ENCODE data around the gene MEX3A.

DNA sequence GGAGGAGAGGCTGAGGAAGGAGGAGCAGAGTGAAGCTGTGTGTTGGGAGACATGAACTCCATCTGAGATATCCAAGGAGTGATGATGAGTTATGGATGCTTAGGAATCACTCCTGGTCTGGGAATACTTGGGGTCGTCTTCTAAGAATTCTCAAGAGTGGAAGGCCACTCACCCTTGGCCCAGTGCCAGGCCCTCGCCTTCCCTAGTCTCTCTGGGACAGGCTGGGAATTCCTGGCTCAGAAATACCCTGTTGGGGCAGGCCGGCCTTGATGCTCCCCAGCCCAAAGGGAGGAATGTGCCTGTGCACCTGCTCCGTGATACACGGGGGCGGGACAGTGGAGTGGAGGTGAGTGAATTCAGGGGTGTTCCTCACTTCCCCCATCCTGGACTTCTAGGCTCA is 19.6 kb upstream of the MEX3A start:
- no peak for TF ChIP-seq CTCF (IDR thresholded peaks at IDR 0.05; ENCODE audit: insufficient read depth, low read depth, low read length)
- TF ChIP-seq EZH2 (IDR thresholded peaks at IDR 0.05; ENCODE audit: insufficient read depth, low read length), result no peak

Measured in astrocyte (in vitro differentiated cells and primary cell).